SK-N-MC (cell line): ENCODE measurements around the gene PLK5.

Source experiments
- EZH2 ChIP-seq: fragments of 200-600 bp; sonication (generic); IDR thresholded peaks from one replicate; pipeline ENCODE4 v1.6.1; 2017; ENCODE audit warnings: antibody characterized with exemption
- FOXP2 ChIP-seq: optimal IDR thresholded peaks from 2 replicates; pipeline ENCODE3; 2011; ENCODE audit warnings: mild to moderate bottlenecking, moderate library complexity; ENCODE audit not compliant: insufficient read depth; ENCODE audit errors: extremely low read length, control extremely low read depth
- POLR2AphosphoS5 ChIP-seq: IDR thresholded peaks from 2 replicates; pipeline ENCODE4 v1.6.1; 2012; ENCODE audit warnings: mild to moderate bottlenecking, low read depth, low read length, borderline replicate concordance

DNA sequence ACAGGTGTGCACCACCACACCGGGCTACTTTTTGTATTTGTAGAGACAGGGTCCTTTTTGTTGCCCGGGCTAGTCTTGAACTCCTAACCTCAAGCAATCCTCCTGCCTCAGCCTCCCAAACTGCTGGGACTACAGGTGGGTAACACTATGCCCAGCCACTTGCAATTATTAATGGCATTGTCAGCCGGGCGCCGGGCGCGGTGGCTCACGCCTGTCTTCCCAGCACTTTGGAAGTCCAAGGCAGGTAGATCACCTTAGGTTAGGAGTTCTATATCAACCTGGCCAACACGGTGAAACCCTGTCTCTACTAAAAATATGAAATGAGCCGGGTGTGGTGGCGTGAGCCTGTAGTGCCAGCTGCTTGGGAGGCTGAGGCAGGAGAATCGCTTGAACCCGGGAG lies 47.0 kb downstream of the PLK5 start:
- TF ChIP-seq POLR2AphosphoS5 (no peak), EZH2 (no peak), FOXP2 (no peak)
